ENCODE data around the gene RAB39B. TPM values are rescaled to one million over a fixed set of nuclear protein-coding genes. Genes with fewer than 3 reads are reported as not detected.

The RAB39B gene
- 2.0 TPM for total RNA-seq

GRCh38 chrX:155263854-155264628 lies at the start of gene RAB39B:
Gene RAB39B (minus strand): TSS chrX:155264491. CDS start chrX:155264288, 203 bp downstream.

GRCh38 chrX:155216179-155216939 lies 47.9 kb downstream of the RAB39B start, which contains the start of gene VBP1:
Gene VBP1 (plus strand): TSS chrX:155216460. CDS start chrX:155216483, 23 bp downstream.

Small RNAs within 50 kb of the gene (small RNA-seq; reads per million reads assigned to genes)
- not detected for gene AC234781.4 (ENCODE audit: low replicate concordance)

Other genes with a start within 250 kb of the RAB39B start
- gene F8, start 241.8 kb downstream of the RAB39B start, total RNA-seq = 13.7 TPM
- 47.1 TPM for gene FUNDC2, start 237.6 kb downstream of the RAB39B start, total RNA-seq
- gene CMC4, start 193.4 kb downstream of the RAB39B start, total RNA-seq = 12.3 TPM
- gene MTCP1, start 193.4 kb downstream of the RAB39B start, total RNA-seq = 6.4 TPM
- 13.1 TPM for gene BRCC3, start 193.0 kb downstream of the RAB39B start, total RNA-seq
- 29.9 TPM for gene VBP1, start 48.0 kb downstream of the RAB39B start, total RNA-seq
- 4.4 TPM for gene CLIC2, start 70.1 kb upstream of the RAB39B start, total RNA-seq
- gene F8A2, start 117.6 kb upstream of the RAB39B start, total RNA-seq = not detected
- gene F8A3, start 194.1 kb upstream of the RAB39B start, total RNA-seq = 5.4 TPM